Kasumi-1 (cell line): ENCODE results near the gene OVOL2.
"Not testable (repeated sequence)": the region's sequence is repeated elsewhere in the genome, so short reads cannot be mapped to it uniquely, and the experiment has no call there.

Source experiments
- DNase-seq, 2 experiments: peaks; one replicate each; lab custom pipeline; 2025; lab: John Stamatoyannopoulos, UW

The OVOL2 gene

GRCh38 chr20:18057994-18058349 lies 256 bp upstream of the OVOL2 start:
- DNase-seq, result no peak

- no peak for DNase-seq
Observed at GRCh38 chr20:18056174-18057100, 1.3 kb downstream of the OVOL2 start.

- DNase-seq, result no peak
Observed at GRCh38 chr20:18055261-18055660, 2.5 kb downstream of the OVOL2 start.

DNA sequence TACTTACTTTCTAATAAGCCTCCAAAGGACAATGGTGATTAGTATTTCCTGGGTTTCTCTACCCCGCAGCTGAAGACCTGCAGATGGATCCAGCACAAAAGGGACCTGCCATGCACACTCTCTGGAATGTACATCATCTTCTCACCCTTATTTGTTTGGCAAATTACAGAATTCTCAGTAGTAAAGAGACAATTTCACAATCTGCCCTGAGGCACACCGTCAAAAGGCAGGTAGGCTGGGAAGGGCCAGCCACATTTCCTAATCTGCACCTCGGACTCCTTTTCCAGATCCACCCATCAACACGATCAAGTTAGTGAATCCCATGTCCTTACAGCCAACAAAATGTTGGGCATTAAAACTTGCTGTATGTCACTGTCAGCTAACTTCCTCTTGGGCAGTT lies 4.9 kb downstream of the OVOL2 start:
- DNase-seq, result no peak

DNA sequence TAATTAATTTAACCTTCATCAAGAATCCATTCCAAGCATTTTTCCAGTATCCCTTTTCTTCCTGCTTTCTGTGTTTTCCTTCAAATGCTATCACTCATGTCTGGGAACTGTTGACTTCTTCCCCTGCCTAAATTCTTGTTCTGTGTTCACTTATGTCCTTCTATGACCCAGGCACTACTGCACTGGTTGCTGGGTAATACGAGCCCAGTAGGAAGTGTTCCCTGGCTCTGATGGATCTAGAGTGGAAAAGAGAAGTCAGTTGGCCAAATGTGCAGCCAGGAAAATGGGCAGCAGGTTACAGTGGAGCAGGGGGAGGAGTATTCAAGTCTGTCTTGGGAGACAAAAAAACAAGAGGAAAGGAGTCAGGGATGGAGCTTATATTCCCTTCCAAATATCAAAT lies 7.1 kb downstream of the OVOL2 start:
- no peak for DNase-seq

GRCh38 chr20:18048176-18048575 lies 9.5 kb downstream of the OVOL2 start:
- DNase-seq, result peak; percentile 48 to 65

DNA sequence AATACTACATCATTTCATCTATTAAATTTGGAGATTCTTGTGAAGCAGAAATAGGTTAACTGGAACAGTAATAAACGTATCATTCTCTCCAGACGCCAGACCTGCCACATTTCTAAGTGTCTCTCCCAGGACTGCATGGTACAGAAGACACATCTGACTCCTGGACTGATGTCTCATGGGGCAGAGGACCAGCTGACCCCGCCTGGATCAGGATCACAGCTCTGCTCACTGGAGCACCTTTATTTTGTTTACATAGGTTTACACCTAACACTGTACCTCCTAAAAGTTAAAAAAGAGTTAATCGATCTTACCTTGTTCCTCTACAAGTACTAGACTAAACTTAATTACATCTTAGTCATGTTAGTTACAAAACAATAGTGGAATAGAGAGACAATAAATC lies 11.2 kb downstream of the OVOL2 start:
- no peak for DNase-seq

DNA sequence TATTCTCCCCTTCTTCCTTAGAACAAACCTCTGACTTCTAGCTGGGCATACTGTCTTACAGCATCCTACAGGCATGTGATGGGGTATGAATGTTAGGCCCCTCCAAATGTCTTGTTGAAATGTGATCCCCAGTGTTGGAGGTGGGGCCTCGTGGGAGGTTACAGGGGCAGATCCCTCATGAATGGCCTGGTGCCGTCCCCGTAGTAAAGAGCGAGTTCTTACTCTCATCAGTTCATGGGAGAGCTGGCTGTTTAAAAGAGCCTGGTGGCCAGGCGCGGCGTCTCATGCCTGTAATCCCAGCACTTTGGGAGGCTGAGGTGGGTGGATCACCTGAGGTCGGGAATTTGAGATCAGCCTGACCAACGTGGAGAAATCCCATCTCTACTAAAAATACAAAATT lies 15.5 kb downstream of the OVOL2 start:
- DNase-seq, result no peak

GRCh38 chr20:18041462-18041861 lies 16.3 kb downstream of the OVOL2 start:
- no peak for DNase-seq

GRCh38 chr20:18039063-18039462 lies 18.7 kb downstream of the OVOL2 start:
- DNase-seq, result no peak

DNA sequence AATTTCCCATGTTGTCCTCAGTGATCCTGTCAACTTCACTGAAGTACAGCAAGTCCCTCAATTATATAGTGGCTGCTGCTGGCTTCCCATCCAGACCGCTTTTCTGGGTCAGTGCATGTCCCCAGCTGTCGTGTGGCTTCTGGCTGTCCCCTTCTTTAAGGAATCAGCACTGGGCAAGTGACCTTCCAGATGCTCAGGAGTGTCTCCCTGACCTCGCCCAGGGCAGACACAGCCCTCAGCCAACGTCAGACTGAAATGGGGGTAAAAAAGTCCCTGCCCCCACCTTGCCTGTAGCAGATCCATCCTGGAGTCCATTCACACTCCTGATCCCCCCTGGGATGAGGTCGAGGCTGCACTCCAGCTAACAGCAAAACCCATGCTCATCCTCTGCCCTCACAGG lies 23.7 kb downstream of the OVOL2 start:
- DNase-seq, result no peak

DNA sequence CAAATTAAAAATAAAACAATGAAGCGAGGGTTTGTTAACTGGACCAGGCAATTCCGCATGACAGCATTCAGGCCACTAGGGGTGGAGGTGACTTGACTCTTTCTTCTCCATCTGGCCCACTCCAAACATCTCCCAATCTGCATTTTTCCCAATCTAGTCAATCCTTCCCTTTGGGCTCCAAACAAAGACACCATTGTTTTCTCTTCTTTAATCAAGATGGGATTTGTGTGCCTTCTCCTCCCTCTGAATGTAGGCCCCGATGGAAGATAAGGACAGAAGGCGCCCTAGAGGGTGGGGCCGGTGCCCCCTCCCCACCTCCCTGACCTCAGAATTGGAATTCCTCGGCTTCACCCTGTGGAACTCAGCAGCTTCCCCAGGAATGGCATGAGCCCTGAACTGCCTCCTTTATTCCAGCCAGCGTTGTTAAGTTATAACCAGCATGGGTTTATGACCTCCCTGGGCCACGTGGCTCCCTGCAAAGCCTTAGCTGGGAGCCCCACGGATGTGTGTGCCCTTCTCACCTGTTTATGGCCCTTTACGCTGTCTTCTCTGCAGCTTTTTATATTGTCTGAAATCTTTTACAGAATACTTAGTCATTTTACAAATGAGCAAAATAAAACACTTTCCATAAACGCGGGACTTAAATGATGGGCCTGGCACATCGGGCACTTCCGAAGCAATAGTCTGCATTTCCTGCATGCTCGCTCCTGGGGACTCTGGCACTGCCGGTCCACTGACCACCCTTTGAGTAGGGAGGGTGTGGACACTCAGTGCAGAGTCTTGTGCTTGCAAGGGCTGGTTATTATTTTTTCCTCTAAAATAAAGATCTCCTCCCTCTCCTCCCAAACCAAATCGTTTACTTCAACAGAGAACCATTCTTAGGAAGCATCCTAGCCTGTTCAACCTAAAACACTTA lies 24.5 kb downstream of the OVOL2 start:
- DNase-seq, result no peak

DNA sequence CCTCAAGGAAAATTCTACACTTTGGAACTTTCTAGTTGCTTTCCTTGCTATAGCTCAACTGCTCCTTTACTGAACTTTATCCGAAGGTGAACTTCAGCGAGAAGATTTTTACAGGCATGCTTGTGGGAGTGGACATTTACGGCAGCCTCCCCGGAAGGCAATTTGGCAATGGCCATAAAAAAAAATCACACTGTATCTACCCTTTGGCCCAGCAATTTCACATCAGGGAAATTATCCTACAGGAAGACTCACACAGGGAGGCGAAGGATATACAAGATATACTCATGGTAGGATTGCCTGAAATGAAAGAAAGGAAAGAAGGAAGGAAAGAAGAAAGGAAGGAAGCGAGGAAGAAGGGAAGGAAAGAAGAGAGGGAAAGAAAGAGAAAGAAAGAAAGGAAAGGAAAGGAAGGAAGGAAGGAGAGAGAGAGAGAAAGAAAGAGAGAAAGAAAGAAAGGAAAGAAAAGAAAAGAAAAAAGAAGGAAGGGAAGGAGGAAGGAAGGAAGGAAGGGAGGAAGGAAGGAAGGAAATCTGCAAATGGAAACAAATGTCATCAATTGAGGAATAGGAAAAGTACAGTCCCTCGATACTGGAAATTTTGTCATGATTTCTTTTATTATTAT lies 25.7 kb downstream of the OVOL2 start:
- no peak for DNase-seq

DNA sequence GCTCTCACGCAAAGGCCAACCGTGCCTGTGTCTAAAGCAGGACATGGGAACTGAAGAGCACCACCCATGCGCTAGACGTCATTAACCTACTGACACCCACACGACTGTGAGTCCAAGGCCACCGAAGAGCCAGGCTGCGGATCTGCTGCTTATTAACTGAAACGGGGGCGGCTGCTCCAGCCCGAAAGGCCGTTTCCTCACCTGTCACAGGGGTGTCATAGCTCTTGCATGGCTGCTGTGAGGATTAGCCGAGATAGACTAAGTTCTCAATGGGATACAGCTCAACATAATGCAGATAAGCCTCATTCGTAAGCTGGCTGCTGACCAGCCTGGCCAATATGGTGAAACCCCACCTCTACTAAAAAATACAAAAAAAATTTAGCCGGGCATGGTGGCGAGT lies 26.7 kb downstream of the OVOL2 start:
- no peak for DNase-seq

- no peak for DNase-seq
Observed at GRCh38 chr20:18030020-18030419, 27.7 kb downstream of the OVOL2 start.

GRCh38 chr20:18027011-18027410 lies 30.7 kb downstream of the OVOL2 start:
- DNase-seq, result not testable (repeated sequence)

GRCh38 chr20:18024606-18025127 lies 33.0 kb downstream of the OVOL2 start:
- DNase-seq, result no peak

GRCh38 chr20:18020931-18021330 lies 36.8 kb downstream of the OVOL2 start:
- no peak for DNase-seq

DNA sequence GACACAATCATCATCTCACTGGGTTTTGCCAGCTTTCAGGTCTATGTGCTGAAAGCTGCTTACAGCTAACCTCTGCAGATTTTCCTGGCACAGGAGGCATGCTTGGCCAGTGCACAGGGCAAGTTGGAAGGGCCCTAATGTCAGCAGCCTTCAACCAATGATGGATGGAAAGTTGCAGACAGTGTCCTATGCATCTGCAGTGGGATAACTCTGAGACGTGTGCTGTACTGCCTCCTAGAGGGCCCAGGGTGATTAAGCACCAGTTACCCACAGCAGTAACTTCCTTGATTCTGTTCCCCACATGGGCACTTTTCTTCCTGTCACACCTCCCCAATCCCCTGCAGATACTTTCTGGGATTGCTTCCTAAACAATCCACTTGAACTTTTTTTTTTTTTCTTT lies 38.6 kb downstream of the OVOL2 start:
- DNase-seq, result peak; percentile 54 to 65

GRCh38 chr20:18018100-18018499 lies 39.6 kb downstream of the OVOL2 start:
- no peak for DNase-seq

GRCh38 chr20:18016772-18017171 lies 40.9 kb downstream of the OVOL2 start:
- DNase-seq, result no peak

- DNase-seq, result no peak
Observed at GRCh38 chr20:18014411-18014810, 43.3 kb downstream of the OVOL2 start.
